ENCODE results near the gene THRB.

The THRB gene

GRCh38 chr3:24136624-24137310 lies 357.9 kb downstream of the THRB start:
- no peak for TF ChIP-seq EZH2 (IDR thresholded peaks at IDR 0.05; ENCODE audit: borderline replicate concordance, low read length)
- TF ChIP-seq, protein P1, sequence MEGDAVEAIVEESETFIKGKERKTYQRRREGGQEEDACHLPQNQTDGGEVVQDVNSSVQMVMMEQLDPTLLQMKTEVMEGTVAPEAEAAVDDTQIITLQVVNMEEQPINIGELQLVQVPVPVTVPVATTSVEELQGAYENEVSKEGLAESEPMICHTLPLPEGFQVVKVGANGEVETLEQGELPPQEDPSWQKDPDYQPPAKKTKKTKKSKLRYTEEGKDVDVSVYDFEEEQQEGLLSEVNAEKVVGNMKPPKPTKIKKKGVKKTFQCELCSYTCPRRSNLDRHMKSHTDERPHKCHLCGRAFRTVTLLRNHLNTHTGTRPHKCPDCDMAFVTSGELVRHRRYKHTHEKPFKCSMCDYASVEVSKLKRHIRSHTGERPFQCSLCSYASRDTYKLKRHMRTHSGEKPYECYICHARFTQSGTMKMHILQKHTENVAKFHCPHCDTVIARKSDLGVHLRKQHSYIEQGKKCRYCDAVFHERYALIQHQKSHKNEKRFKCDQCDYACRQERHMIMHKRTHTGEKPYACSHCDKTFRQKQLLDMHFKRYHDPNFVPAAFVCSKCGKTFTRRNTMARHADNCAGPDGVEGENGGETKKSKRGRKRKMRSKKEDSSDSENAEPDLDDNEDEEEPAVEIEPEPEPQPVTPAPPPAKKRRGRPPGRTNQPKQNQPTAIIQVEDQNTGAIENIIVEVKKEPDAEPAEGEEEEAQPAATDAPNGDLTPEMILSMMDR (IDR thresholded peaks at IDR 0.05; ENCODE audit: low read length): no peak
- Histone ChIP-seq H3K27ac (ENCODE audit: low read depth, low read length, poor library complexity, severe bottlenecking) (peak overlapping the region; percentile 86), H3K79me2 (ENCODE audit: insufficient read depth, low read length) (no peaks in the 10 kb centered on the region)

GRCh38 chr3:24135280-24135679 lies 359.4 kb downstream of the THRB start:
- Histone ChIP-seq H3K4me3 (ENCODE audit: low read depth, low read length, poor library complexity, severe bottlenecking) (no peak overlapping the region), H3K4me1 (ENCODE audit: insufficient read depth, low read length, severe bottlenecking) (peaks cover 38% of the 10 kb centered on the region), H3K9ac (ENCODE audit: low read length) (no peak overlapping the region), H3K79me2 (ENCODE audit: insufficient read depth, low read length) (no peaks in the 10 kb centered on the region), H3K4me2 (ENCODE audit: low read length) (no peak overlapping the region), H3K36me3 (ENCODE audit: insufficient read depth, low read length) (no peaks in the 10 kb centered on the region), H4K20me1 (ENCODE audit: insufficient read depth, low read length) (no peaks in the 10 kb centered on the region), H3K9me3 (ENCODE audit: low read length) (no peaks in the 10 kb centered on the region), H3K27ac (ENCODE audit: low read depth, low read length, poor library complexity, severe bottlenecking) (no peak overlapping the region), H3F3A (ENCODE audit: insufficient read depth, low read length) (no peaks in the 10 kb centered on the region), H3K9me2 (ENCODE audit: low read depth, low read length) (no peaks in the 10 kb centered on the region), H2AFZ (ENCODE audit: low read length) (no peak overlapping the region), H3K27me3 (ENCODE audit: insufficient read depth, low read length) (no peaks in the 10 kb centered on the region)
- TF ChIP-seq, protein P1 (IDR thresholded peaks at IDR 0.05; ENCODE audit: low read length): no peak
- no peak for TF ChIP-seq EZH2 (IDR thresholded peaks at IDR 0.05; ENCODE audit: borderline replicate concordance, low read length)

More at GRCh38 chr3:24136624-24137310, 357.9 kb downstream of the THRB start:
- Histone ChIP-seq H3K27me3 (ENCODE audit: insufficient read depth, low read length) (no peaks in the 10 kb centered on the region), H3K4me1 (ENCODE audit: insufficient read depth, low read length, severe bottlenecking) (peaks cover 43% of the 10 kb centered on the region), H3K4me3 (ENCODE audit: low read depth, low read length, poor library complexity, severe bottlenecking) (no peak overlapping the region), H2AFZ (ENCODE audit: low read length) (no peak overlapping the region), H3K9me3 (ENCODE audit: low read length) (no peaks in the 10 kb centered on the region), H4K20me1 (ENCODE audit: insufficient read depth, low read length) (no peaks in the 10 kb centered on the region), H3K9me2 (ENCODE audit: low read depth, low read length) (no peaks in the 10 kb centered on the region), H3K9ac (ENCODE audit: low read length) (no peak overlapping the region), H3F3A (ENCODE audit: insufficient read depth, low read length) (no peaks in the 10 kb centered on the region), H3K4me2 (ENCODE audit: low read length) (no peak overlapping the region), H3K36me3 (ENCODE audit: insufficient read depth, low read length) (no peaks in the 10 kb centered on the region)

GRCh38 chr3:24133942-24134341 lies 360.7 kb downstream of the THRB start:
- Histone ChIP-seq H3K4me3 (ENCODE audit: low read depth, low read length, poor library complexity, severe bottlenecking) (no peak overlapping the region), H3K9me2 (ENCODE audit: low read depth, low read length) (no peaks in the 10 kb centered on the region), H3K4me2 (ENCODE audit: low read length) (no peak overlapping the region), H3K9ac (ENCODE audit: low read length) (no peak overlapping the region), H3K79me2 (ENCODE audit: insufficient read depth, low read length) (no peaks in the 10 kb centered on the region), H3K4me1 (ENCODE audit: insufficient read depth, low read length, severe bottlenecking) (peaks cover 25% of the 10 kb centered on the region), H2AFZ (ENCODE audit: low read length) (no peak overlapping the region), H4K20me1 (ENCODE audit: insufficient read depth, low read length) (no peaks in the 10 kb centered on the region), H3K9me3 (ENCODE audit: low read length) (no peaks in the 10 kb centered on the region), H3K27ac (ENCODE audit: low read depth, low read length, poor library complexity, severe bottlenecking) (no peak overlapping the region), H3K27me3 (ENCODE audit: insufficient read depth, low read length) (no peaks in the 10 kb centered on the region), H3F3A (ENCODE audit: insufficient read depth, low read length) (no peaks in the 10 kb centered on the region), H3K36me3 (ENCODE audit: insufficient read depth, low read length) (no peaks in the 10 kb centered on the region)
- TF ChIP-seq, protein P1 (IDR thresholded peaks at IDR 0.05; ENCODE audit: low read length): no peak
- no peak for TF ChIP-seq EZH2 (IDR thresholded peaks at IDR 0.05; ENCODE audit: borderline replicate concordance, low read length)
